Measurements from ENCODE around the gene ST3GAL4. TPM values are rescaled to one million over a fixed set of nuclear protein-coding genes. Genes with fewer than 3 reads are reported as not detected.

The ST3GAL4 gene
- total RNA-seq, 2 experiments from 2014 or later: 14.3 to 18.8 TPM

- Histone ChIP-seq H2AFZ (ENCODE audit: low read length) (no peak overlapping the region), H3K9me2 (ENCODE audit: insufficient read depth, low read length) (no peaks in the 10 kb centered on the region), H3K4me1 (ENCODE audit: insufficient read depth, low read length, poor library complexity, severe bottlenecking) (peaks cover 16% of the 10 kb centered on the region), H3K4me2 (ENCODE audit: low read length) (no peak overlapping the region), H3K9me3 (ENCODE audit: low read length) (no peaks in the 10 kb centered on the region), H3K4me3 (ENCODE audit: low read depth, low read length, poor library complexity, severe bottlenecking) (no peak overlapping the region), H3K27ac (ENCODE audit: low read depth, low read length, poor library complexity, severe bottlenecking) (no peak overlapping the region), H4K20me1 (ENCODE audit: insufficient read depth, low read length) (no peaks in the 10 kb centered on the region), H3K79me2 (ENCODE audit: insufficient read depth, low read depth, low read length) (no peaks in the 10 kb centered on the region), H3K36me3 (ENCODE audit: insufficient read depth, low read length) (no peaks in the 10 kb centered on the region)
- ChIA-PET CTCF (ENCODE audit: unreplicated experiment) (no interaction called here), POLR2A (no interaction called here)
- TF ChIP-seq, protein P1, sequence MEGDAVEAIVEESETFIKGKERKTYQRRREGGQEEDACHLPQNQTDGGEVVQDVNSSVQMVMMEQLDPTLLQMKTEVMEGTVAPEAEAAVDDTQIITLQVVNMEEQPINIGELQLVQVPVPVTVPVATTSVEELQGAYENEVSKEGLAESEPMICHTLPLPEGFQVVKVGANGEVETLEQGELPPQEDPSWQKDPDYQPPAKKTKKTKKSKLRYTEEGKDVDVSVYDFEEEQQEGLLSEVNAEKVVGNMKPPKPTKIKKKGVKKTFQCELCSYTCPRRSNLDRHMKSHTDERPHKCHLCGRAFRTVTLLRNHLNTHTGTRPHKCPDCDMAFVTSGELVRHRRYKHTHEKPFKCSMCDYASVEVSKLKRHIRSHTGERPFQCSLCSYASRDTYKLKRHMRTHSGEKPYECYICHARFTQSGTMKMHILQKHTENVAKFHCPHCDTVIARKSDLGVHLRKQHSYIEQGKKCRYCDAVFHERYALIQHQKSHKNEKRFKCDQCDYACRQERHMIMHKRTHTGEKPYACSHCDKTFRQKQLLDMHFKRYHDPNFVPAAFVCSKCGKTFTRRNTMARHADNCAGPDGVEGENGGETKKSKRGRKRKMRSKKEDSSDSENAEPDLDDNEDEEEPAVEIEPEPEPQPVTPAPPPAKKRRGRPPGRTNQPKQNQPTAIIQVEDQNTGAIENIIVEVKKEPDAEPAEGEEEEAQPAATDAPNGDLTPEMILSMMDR (conservative IDR thresholded peaks at IDR 0.05; ENCODE audit: low read length): no peak
- no peak for TF ChIP-seq EZH2phosphoT487 (IDR thresholded peaks at IDR 0.05; ENCODE audit: borderline replicate concordance, low read depth, low read length)
- intact Hi-C loops (cut with micrococcal nuclease; ENCODE audit: unreplicated experiment): loop anchor here (1.0 kb wide), 1 partner anchor 553 kb away; no protein-coding TSS in a partner anchor
- BruUV-seq (replicated peaks): no TSS peak
- no peak for DNase-seq (ENCODE audit: low spot score)
Measured at GRCh38 chr11:126437731-126438130, 82.2 kb downstream of the ST3GAL4 start.

DNA sequence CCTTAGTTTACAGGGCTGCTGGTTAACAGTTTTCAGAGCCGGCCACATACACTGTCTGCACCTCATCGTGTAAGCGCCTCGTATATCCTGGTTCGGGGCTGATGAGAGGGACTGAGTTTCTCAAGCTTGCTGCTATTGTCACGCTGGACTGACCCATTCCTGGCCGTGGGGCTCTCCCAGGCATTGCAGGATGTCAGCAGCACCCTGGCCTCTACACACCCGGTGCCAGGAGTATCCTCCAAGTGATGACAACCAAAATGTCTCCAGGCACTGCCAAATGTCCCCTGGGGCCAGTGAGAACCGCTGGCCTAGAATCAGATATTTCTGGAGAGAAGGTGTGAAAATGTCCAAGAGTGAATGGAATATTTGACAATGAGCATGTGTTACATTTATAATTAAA is 82.8 kb downstream of the ST3GAL4 start:
- H3K79me2 ChIP-seq (ENCODE audit: insufficient read depth, low read depth, low read length): no peaks in the 10 kb centered on the region
- POLR2A ChIA-PET: no interaction called here
- no peaks in the 10 kb centered on the region for H4K20me1 ChIP-seq (ENCODE audit: insufficient read depth, low read length)
- H3K9me3 ChIP-seq (ENCODE audit: low read length): no peaks in the 10 kb centered on the region
- no peaks in the 10 kb centered on the region for H3K9me2 ChIP-seq (ENCODE audit: insufficient read depth, low read length)
- CTCF ChIA-PET (ENCODE audit: unreplicated experiment): no interaction called here
- no TSS peak for BruUV-seq (replicated peaks)
- H3K27ac ChIP-seq (ENCODE audit: low read depth, low read length, poor library complexity, severe bottlenecking): no peak overlapping the region
- DNase-seq (ENCODE audit: low spot score): no peak
- no peak overlapping the region for H3K4me3 ChIP-seq (ENCODE audit: low read depth, low read length, poor library complexity, severe bottlenecking)
- H3K4me2 ChIP-seq (ENCODE audit: low read length): no peak overlapping the region
- peaks cover 22% of the 10 kb centered on the region for H3K4me1 ChIP-seq (ENCODE audit: insufficient read depth, low read length, poor library complexity, severe bottlenecking)
- no peak for TF ChIP-seq EZH2phosphoT487 (IDR thresholded peaks at IDR 0.05; ENCODE audit: borderline replicate concordance, low read depth, low read length)
- TF ChIP-seq, protein P1 (conservative IDR thresholded peaks at IDR 0.05; ENCODE audit: low read length): no peak
- intact Hi-C loops (cut with micrococcal nuclease; ENCODE audit: unreplicated experiment): loop anchor here (1.0 kb wide), 1 partner anchor 552 kb away; no protein-coding TSS in a partner anchor
- H3K36me3 ChIP-seq (ENCODE audit: insufficient read depth, low read length): no peaks in the 10 kb centered on the region
- no peak overlapping the region for H2AFZ ChIP-seq (ENCODE audit: low read length)

DNA sequence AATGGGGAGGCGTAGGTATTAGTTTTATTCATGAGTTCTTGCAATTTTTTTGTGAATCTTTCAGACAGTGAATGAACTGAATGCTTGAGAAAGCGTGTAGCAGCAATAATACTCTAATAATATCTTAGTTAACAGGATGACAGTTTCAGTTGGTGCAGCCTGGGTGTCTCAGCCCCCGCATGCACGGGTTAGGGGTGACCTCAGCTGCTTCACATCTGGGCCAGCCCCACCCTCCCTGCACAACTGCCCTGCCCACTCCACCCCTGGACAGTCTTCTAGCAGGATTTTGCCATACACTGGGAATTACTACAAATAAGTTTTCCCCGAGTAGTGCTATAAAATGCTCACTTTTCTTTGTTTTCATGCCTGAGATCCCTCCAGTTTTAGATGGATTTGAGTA is 83.2 kb downstream of the ST3GAL4 start:
- Histone ChIP-seq H3K9me3 (ENCODE audit: low read length) (no peaks in the 10 kb centered on the region), H2AFZ (ENCODE audit: low read length) (no peak overlapping the region), H3K36me3 (ENCODE audit: insufficient read depth, low read length) (no peaks in the 10 kb centered on the region), H3K4me2 (ENCODE audit: low read length) (no peak overlapping the region), H3K79me2 (ENCODE audit: insufficient read depth, low read depth, low read length) (no peaks in the 10 kb centered on the region), H4K20me1 (ENCODE audit: insufficient read depth, low read length) (no peaks in the 10 kb centered on the region), H3K27ac (ENCODE audit: low read depth, low read length, poor library complexity, severe bottlenecking) (no peak overlapping the region), H3K4me1 (ENCODE audit: insufficient read depth, low read length, poor library complexity, severe bottlenecking) (peaks cover 26% of the 10 kb centered on the region), H3K9me2 (ENCODE audit: insufficient read depth, low read length) (no peaks in the 10 kb centered on the region), H3K4me3 (ENCODE audit: low read depth, low read length, poor library complexity, severe bottlenecking) (no peak overlapping the region)
- no peak for TF ChIP-seq EZH2phosphoT487 (IDR thresholded peaks at IDR 0.05; ENCODE audit: borderline replicate concordance, low read depth, low read length)
- TF ChIP-seq, protein P1 (conservative IDR thresholded peaks at IDR 0.05; ENCODE audit: low read length): no peak
- BruUV-seq (replicated peaks): no TSS peak
- intact Hi-C loops (cut with micrococcal nuclease; ENCODE audit: unreplicated experiment): loop anchor here (1.0 kb wide), 1 partner anchor 552 kb away; no protein-coding TSS in a partner anchor
- ChIA-PET POLR2A (no interaction called here), CTCF (ENCODE audit: unreplicated experiment) (no interaction called here)
- no peak for DNase-seq (ENCODE audit: low spot score)

Data from OCI-LY7 (cell line).